ENCODE measurements around the gene LFNG. TPM values are rescaled to one million over a fixed set of nuclear protein-coding genes. Genes with fewer than 3 reads are reported as not detected.

LFNG gene
- total RNA-seq, 1 donor from 2014 or later = 4.5 TPM

GRCh38 chr7:2473496-2474180 lies 45.9 kb upstream of the LFNG start:
- no peak overlapping the region for H3K4me3 ChIP-seq (ENCODE audit: low read depth, low read length)
- DNase-seq (ENCODE audit: low read depth) = no peak
- FAIRE-seq = no peak
- no peaks in the 10 kb centered on the region for H3K36me3 ChIP-seq (ENCODE audit: control insufficient read depth, insufficient read depth, low read length)
- H3K27me3 ChIP-seq (ENCODE audit: control insufficient read depth, insufficient read depth, low read length) = peaks cover 2% of the 10 kb centered on the region
- TF ChIP-seq CTCF (IDR thresholded peaks at IDR 0.05; ENCODE audit: insufficient read depth, low read length, severe bottlenecking) = no peak

- TF ChIP-seq CTCF (IDR thresholded peaks at IDR 0.05; ENCODE audit: insufficient read depth, low read length, severe bottlenecking) = no peak
- peaks cover 5% of the 10 kb centered on the region for H3K27me3 ChIP-seq (ENCODE audit: control insufficient read depth, insufficient read depth, low read length)
- FAIRE-seq = no peak
Observed at GRCh38 chr7:2474224-2474623, 45.4 kb upstream of the LFNG start.

DNA sequence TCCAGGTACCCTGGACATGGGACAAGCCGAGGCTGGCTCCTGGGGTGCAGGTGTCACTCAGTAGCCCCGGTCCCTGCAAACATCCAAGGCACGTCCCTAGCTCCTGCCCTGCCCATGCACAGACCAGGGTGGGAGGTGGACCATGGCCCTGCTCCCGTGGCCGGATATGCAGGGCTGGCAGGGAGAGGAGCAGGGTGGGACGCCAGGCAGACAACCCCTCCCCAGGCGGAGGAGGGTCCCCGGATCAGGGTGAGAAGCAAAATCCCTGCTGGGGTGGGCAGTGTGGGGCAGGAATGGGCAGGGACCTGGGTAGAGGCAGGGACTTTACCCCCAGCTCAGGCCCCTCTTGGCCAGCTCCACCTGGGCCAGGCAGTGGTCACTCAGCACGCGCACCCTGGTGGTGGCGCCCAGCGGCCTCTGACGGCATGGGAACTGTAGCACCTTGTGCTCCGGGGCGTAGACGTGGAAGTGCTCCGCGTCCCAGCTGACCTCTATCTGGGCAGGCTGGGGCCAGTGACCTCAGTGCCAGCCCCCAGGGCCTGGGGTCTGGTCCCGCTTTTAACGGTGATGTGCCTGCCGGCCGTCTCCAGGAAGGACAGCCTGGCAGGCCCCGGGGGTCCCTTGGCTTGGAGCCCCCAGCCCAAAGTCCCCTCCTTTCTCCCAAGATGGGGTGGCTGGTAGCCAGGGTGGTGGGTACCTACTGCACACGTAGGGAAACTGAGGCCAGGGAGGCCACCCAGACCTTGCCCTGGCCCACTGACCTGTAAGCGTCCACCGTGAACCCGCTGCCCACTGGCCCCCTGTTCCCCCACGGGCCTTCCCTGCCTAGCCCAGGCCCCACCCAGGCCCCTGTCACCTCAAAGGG lies 44.5 kb upstream of the LFNG start:
- Histone ChIP-seq H3K4me3 (ENCODE audit: low read depth, low read length) (no peak overlapping the region), H3K27me3 (ENCODE audit: control insufficient read depth, insufficient read depth, low read length) (peaks cover 11% of the 10 kb centered on the region), H3K36me3 (ENCODE audit: control insufficient read depth, insufficient read depth, low read length) (no peaks in the 10 kb centered on the region)
- no peak for FAIRE-seq
- no peak for TF ChIP-seq CTCF (IDR thresholded peaks at IDR 0.05; ENCODE audit: insufficient read depth, low read length, severe bottlenecking)
- no peak for DNase-seq (ENCODE audit: low read depth)

More at GRCh38 chr7:2474224-2474623, 45.4 kb upstream of the LFNG start:
- no peaks in the 10 kb centered on the region for H3K36me3 ChIP-seq (ENCODE audit: control insufficient read depth, insufficient read depth, low read length)
- DNase-seq (ENCODE audit: low read depth) = no peak
- no peak overlapping the region for H3K4me3 ChIP-seq (ENCODE audit: low read depth, low read length)

DNA sequence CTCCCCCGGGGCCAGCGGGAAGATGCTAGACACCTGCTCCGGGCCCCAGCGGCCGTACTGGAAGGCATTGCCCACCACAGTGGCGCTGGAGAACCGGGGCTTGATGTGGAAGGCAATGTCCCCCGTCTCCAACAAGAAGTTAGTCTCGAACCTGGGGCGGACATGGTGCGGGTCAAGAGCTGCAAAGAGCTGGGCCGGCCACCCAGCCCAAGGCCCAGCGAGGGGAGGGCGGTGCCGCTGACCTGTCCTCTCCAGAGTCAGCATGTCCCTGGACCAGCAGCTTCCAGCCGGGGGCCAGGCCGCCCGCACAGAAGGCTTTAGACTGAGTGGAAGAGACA lies 43.9 kb upstream of the LFNG start:
- Histone ChIP-seq H3K36me3 (ENCODE audit: control insufficient read depth, insufficient read depth, low read length) (no peaks in the 10 kb centered on the region), H3K4me3 (ENCODE audit: low read depth, low read length) (no peak overlapping the region), H3K27me3 (ENCODE audit: control insufficient read depth, insufficient read depth, low read length) (peaks cover 14% of the 10 kb centered on the region)
- FAIRE-seq = no peak
- no peak for TF ChIP-seq CTCF (IDR thresholded peaks at IDR 0.05; ENCODE audit: insufficient read depth, low read length, severe bottlenecking)
- DNase-seq (ENCODE audit: low read depth) = no peak

DNA sequence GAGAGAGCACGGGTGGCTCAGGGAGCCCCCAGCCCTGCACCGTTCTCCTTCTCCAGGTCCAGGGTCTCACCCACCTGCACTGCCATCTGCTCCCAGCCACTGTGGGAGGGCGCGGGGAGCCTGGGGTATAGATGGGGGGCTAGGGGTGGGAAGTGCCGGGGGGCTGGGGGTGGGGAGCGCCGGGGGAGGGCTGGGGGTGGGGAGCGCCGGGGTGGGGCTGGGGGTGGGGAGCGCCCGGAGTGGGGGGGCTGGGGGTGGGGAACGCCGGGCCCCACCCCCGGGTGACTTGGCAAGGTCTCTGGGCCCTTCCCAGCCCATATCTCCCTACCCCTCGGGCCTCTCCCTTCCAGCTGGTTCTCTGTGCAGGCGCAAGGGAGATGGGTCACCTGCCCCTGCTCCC lies 43.3 kb upstream of the LFNG start, which contains the start of gene GRIFIN:
GRIFIN (minus strand) TSS at position 101 of the 400 bp plus-strand sequence; CDS start at position 86, 15 bp downstream.
- Histone ChIP-seq H3K36me3 (ENCODE audit: control insufficient read depth, insufficient read depth, low read length) (no peaks in the 10 kb centered on the region), H3K27me3 (ENCODE audit: control insufficient read depth, insufficient read depth, low read length) (peaks cover 14% of the 10 kb centered on the region), H3K4me3 (ENCODE audit: low read depth, low read length) (no peak within 1 kb of the TSS)
- TF ChIP-seq CTCF (IDR thresholded peaks at IDR 0.05; ENCODE audit: insufficient read depth, low read length, severe bottlenecking) = no peak
- no peak for DNase-seq (ENCODE audit: low read depth)
- FAIRE-seq = no peak

All from bronchial epithelial cell (primary cell).